GM21529 (cell line): ENCODE measurements around the gene KSR2.

Source experiments
- ATAC-seq: cut with Tn5 transposase; IDR thresholded peaks from one replicate; pipeline ENCODE4 v1.9.1; 2021; ENCODE audit not compliant: unreplicated experiment

KSR2 gene

DNA sequence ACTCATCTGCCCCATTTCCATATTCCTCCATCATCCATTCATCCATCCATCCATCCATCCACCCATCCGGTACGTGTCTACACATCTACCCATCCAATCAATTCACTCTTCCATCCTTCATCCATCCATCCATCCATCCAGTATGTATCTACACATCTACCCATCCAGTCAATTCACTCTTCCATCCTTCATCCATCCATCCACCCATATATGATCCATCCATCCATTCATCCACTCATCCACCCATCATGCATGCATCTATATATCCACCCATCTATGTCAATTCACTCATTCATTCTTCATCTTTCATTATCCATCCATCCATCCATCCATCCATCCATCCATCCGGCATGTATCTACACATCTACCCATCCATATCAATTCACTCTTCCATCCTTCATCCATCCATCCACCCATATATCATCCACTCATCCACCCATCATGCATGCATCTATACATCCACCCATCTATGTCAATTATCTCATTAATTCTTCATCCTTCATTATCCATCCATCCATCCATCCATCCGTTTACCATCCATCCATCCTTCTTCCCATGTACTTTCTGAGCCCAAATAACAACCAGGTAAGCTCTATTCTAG, 498.8 kb downstream of the KSR2 start:
- ATAC-seq = no peak

GRCh38 chr12:117468016-117468415, 500.8 kb downstream of the KSR2 start:
- ATAC-seq = no peak

DNA sequence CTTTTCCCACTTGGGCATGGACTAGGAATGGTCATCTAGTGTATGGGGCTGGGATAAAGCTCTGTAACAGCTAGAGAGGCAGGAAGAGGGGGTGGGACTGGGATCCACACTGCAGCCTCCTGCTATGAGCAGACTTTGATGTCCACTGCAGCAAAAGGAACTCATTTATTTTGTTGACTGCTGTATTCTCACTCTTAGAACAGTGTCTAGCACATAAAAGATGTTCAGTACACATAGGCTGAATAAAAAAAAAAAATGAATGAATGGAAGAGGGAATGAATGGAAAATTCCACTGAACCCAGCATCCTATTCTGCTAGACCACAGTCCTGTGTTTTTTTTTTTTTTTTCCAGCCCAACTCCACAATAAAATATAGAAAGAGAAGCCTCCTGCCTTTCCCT, 501.2 kb downstream of the KSR2 start:
- no peak for ATAC-seq

DNA sequence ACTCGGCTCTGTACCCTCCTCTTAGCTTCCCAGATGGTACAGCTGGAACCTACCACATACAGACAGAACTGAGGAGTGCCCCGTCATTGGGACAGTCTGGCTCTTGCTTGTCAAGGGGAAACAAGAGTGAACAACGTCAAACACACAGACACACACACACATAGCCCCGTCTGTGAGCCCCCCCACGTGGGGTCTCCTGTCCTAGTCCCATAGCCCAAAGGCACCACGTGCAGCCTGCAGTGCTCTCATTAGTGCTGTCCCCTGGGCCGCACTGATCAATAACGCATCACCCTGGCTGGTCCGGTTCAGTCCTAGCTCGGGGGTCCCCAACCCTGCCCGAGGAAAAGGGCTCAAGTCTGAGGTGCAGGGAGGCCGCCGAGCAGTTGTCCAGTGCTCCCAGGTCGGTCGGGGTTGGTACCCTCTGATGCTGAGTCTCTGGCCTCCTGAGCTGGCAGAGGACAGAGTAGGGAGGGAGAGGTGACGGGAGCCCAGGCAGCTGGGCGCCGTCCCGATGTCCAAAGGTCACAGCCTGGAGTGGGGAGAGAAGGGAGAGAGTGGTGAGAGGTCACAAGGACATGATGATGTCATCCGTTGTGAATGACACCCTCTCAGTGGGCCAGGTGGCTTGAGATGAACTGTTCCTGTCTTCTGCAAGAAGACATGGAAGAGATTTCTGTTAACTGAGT, 502.0 kb downstream of the KSR2 start:
- no peak for ATAC-seq

- ATAC-seq = no peak
Measured at GRCh38 chr12:117461732-117462131, 507.1 kb downstream of the KSR2 start.

DNA sequence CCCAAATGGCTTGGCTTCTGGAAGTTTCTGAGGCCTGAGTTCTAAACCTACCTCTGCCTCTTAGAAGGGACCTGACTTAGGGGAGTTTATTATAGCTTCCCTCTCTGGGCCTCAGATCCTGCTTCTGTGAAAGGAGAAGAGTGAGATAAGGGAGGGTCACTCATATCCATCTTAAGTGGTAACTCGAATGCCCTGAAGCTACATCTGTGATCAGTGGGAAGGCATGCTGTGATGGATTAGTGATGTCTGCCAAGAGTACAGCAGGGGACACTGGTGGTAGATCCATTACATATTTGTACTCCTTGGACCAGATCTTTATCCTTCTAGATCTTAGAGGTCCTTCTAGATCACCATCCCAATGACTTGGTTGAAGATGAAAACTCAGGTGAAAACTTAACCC, 509.6 kb downstream of the KSR2 start:
- ATAC-seq = no peak

- ATAC-seq = no peak
Measured at GRCh38 chr12:117457189-117457588, 511.6 kb downstream of the KSR2 start.

- ATAC-seq = no peak
Measured at GRCh38 chr12:117456076-117456475, 512.7 kb downstream of the KSR2 start.

DNA sequence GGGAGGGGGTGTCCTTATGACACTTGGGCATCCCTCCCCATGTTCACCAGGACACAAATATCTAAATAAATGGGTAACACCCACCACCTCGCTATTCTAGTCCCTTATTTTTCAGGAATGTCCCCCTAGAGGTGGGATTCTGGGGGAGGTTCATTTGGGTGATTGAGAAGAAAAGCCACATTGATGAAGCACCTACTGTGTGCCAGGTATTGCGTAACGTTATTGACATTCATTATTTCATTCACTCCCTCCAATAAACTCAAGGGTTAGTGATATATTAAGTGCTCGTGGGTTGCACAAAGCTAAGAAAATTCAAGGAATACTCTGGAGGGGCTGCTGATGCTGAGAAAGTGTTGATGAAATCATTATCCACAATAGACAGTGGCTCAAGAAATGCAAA, 514.8 kb downstream of the KSR2 start:
- no peak for ATAC-seq

GRCh38 chr12:117452112-117452511, 516.7 kb downstream of the KSR2 start:
- no peak for ATAC-seq

- no peak for ATAC-seq
Measured at GRCh38 chr12:117450209-117450608, 518.6 kb downstream of the KSR2 start.

DNA sequence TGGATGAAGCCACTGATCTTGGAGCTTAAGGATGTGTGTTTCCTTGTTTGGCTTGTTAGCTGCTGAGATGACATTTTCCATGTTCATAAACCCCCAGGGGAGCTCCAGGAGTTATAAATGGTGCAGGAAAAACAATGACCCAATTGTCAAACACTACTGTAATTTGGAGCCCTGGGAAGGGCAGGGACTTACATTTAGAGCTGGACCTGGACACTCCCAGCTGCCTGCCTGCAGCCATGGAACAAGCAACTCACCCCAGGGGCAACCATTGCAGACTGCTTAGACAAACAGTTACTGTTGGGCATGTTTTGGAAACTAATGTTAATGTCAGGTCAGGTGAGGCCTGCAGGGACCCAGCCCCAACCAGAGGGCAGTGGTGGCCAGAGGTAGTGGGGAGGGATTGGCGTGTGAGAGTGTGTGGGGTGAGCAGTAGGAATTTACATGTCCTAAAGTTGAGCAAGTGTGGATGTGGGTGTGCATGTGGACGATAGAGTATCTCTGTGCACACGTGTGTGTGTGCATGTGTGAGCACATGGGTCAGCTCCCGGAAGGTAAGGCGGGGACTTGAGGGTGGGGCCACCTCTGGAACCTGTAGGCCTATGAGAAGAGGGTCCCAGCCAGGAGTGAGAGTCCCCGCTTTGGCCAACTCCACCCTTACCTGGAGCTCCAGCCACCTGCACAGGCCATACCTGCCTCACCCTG, 521.0 kb downstream of the KSR2 start:
- ATAC-seq = no peak

DNA sequence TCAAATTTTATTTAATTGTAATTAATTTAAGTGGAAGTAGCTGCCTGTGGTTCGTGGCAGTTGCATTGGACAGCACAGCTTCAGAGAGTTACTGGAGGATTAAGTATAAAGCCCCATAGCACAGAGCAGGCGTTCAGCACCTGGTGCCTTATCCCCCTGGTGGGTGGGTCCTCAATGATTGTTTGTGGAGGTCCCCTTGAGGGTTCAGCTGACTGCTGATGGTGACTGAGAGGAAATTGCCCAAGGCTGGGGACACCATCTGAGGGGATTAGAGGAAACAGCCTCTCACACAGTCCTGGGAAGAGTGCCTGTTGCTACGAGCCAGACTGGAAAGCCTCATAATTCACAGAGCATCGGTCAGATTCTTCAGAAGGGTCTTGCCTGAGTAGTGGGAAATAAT, 524.0 kb downstream of the KSR2 start:
- ATAC-seq = no peak

DNA sequence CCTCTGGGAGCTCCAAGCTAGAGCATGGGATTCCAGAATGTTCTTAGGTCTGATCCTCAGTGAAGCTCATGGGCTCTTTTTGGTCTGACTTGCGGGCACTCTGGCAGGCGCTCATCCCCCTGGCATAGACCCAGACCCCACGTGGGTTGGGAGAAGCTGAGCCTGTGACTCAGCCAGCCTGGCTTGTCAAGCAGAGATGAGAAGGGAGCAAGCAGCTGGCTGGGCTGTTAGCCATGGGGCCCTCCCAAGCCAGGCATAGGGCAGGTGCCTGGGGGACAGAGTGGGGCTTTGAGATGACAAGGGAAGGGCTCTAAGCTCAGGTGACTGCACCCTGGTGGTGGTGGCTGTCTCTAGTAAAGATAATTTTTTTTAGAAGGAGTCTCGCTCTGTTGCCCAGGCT, 527.0 kb downstream of the KSR2 start:
- ATAC-seq = no peak

DNA sequence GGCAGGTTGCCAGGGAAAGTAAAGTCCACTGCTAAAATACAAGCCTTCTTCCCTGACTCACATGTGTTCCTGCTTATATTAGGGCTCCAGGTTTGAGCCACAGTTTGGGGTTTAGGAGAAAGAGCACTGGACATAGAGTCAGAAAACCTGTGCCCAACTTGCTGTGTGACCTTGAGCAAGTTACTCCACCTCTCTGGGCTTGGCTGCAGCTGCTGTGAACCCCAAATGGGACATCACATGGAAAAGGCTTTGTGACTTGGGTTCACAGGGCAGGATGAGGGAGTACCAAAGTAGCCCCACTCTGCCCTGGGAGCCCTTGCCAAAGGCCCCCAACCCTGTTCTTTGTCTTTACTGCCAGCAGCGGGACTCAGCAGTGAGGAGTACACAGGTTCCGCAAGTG, 528.4 kb downstream of the KSR2 start:
- ATAC-seq = no peak

DNA sequence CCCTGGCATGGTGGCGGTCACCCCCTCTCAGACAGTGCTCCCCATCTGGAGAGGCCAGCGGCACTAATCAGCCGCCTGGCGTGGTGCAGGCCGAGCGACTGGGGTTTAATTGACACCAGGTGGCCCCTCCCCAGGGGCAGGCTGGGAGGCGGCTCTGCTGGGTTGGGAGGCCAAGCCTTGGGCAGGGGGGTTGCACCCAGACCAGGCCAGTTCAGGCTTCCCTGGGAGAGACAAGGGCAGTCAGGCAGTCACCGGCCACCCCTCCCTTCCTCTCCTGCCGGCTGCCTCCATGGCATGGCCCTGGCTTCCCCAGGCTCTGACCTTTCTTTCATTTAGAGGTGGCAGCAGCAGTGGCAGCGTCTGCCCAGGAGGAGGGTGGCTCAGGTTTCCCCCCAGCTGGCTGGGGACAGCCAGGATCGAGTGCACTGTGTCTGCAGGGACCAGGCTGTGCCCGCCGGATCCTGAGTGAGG, 529.2 kb downstream of the KSR2 start:
- ATAC-seq = no peak

DNA sequence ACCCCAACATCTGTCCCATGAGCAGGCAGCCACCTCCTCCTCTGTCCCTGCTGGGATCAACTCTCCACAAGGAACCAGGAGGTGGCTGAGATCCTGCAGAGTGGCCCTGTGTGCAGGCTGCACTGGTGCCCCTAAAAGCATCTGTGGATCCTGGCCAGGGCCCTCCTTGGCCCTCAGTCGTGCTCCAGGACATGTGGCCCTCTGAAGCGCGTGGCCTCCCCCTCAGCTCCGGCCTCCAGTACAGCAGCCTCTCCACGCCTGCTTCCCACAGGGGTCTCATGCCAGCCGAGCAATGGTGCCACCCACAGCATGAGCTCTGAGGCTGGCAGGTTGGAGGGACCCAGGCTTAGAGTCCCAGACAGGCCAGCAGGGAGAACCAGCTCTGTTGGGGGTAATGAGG, 530.0 kb downstream of the KSR2 start:
- ATAC-seq = no peak

- no peak for ATAC-seq
Measured at GRCh38 chr12:117437516-117438255, 531.1 kb downstream of the KSR2 start.

GRCh38 chr12:117433878-117434277, 534.9 kb downstream of the KSR2 start:
- no peak for ATAC-seq

DNA sequence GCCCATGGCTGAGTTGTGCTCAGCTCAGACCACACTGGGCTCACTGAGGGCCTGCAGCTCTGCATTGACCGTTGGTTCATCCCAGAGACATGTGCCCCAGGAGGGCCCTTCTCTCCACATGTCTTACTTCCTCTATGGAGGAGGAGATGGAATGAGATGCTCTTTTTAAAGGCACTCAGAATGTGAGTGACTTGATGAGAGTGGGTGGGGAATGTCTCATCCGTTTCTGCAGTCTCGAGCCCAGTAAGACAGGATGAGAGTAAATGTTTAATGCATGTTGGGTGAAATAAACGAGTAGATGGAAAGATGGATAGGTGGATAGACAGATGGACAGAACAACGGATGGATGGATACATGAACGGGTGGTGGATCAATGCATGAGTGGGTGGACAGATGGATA, 538.5 kb downstream of the KSR2 start:
- ATAC-seq = no peak

GRCh38 chr12:117427211-117427610, 541.6 kb downstream of the KSR2 start:
- no peak for ATAC-seq

- no peak for ATAC-seq
Measured at GRCh38 chr12:117421987-117422386, 546.8 kb downstream of the KSR2 start.
